Caco-2 (cell line): Measurements from ENCODE around the gene NXPH2. TPM values are rescaled to one million over a fixed set of nuclear protein-coding genes. Genes with fewer than 3 reads are reported as not detected.

Experiments
- BruUV-seq: library from RNA; stranded (reverse); fragments of 400-500 nt; replicated peaks from 2 replicates; lab custom pipeline; 2021; lab: Mats Ljungman, UMichigan
- CTCF ChIA-PET: fragments of 300-600 bp; sonication (Branson Sonifier 250); formaldehyde crosslinking; loops from one replicate; lab custom pipeline; 2022; ENCODE audit warnings: antibody characterized with exemption; lab: Charles Lee
- POLR2A ChIA-PET: fragments of 300-600 bp; sonication (Branson Sonifier 250); formaldehyde crosslinking; loops from one replicate; lab custom pipeline; 2022; ENCODE audit warnings: antibody characterized with exemption; lab: Charles Lee
- DNase-seq, 2 experiments: peaks; one replicate each; pipeline versions ENCODE4 v3.0.0 to v3.0.0-alpha.2; 2020 to 2022
- H3K27me3 ChIP-seq: replicated peaks from 2 replicates; pipeline ENCODE4 v1.6.0; 2011; ENCODE audit warnings: low read length; ENCODE audit not compliant: control insufficient read depth, insufficient read depth
- H3K36me3 ChIP-seq: 2 replicates; pipeline ENCODE4 v1.5.1; 2011; ENCODE audit warnings: low read length; ENCODE audit not compliant: control insufficient read depth, insufficient read depth
- H3K4me1 ChIP-seq: fragments of 250-450 bp; sonication (Bioruptor Pico); 2 replicates; pipeline ENCODE4 v1.5.1; 2020; ENCODE audit warnings: mild to moderate bottlenecking
- H3K4me3 ChIP-seq: 2 replicates; pipeline ENCODE4 v1.5.1; 2011; ENCODE audit warnings: low read depth, mild to moderate bottlenecking, control low read depth, low read length
- H3K9me3 ChIP-seq: fragments of 250-450 bp; sonication (Bioruptor Pico); 2 replicates; pipeline ENCODE4 v1.5.1; 2020; ENCODE audit warnings: mild to moderate bottlenecking, moderate library complexity
- H3K27ac Mint-ChIP-seq: one replicate; pipeline ENCODE4 v1.8.0; 2022; ENCODE audit warnings: mixed read lengths; ENCODE audit not compliant: unreplicated experiment
- H3K27me3 Mint-ChIP-seq: one replicate; pipeline ENCODE4 v1.8.0; 2022; ENCODE audit warnings: mixed read lengths; ENCODE audit not compliant: insufficient read depth, unreplicated experiment
- H3K36me3 Mint-ChIP-seq: one replicate; pipeline ENCODE4 v1.8.0; 2022; ENCODE audit warnings: mild to moderate bottlenecking, mixed read lengths; ENCODE audit not compliant: insufficient read depth, unreplicated experiment
- H3K4me1 Mint-ChIP-seq: one replicate; pipeline ENCODE4 v1.8.0; 2022; ENCODE audit warnings: low read depth, mixed read lengths; ENCODE audit not compliant: unreplicated experiment
- H3K4me3 Mint-ChIP-seq: one replicate; pipeline ENCODE4 v1.8.0; 2022; ENCODE audit warnings: mild to moderate bottlenecking, moderate library complexity, mixed read lengths; ENCODE audit not compliant: unreplicated experiment
- H3K9me3 Mint-ChIP-seq: one replicate; pipeline ENCODE4 v1.8.0; 2022; ENCODE audit warnings: mixed read lengths; ENCODE audit not compliant: unreplicated experiment
- CTCF ChIP-seq, 2 experiments: fragments of 200-600 bp in 1 of 2; IDR thresholded peaks; 1 replicate in 1 of 2; 2 replicates in 1 of 2; pipeline versions ENCODE4 v1.5.1 to v1.8.0; 2011 to 2022; ENCODE audit warnings: antibody characterized with exemption in 1 of 2, control low read depth in 1 of 2, inconsistent platforms in 1 of 2, low read depth in 1 of 2, low read length in 1 of 2, mild to moderate bottlenecking in 1 of 2, moderate library complexity in 1 of 2; ENCODE audit not compliant: insufficient read depth in 1 of 2, severe bottlenecking in 1 of 2, unreplicated experiment in 1 of 2
- intact Hi-C: fragments of 100-400 bp; cut with micrococcal nuclease; formaldehyde crosslinking; loops from one replicate; pipeline ENCODE4 v1.10.0; 2022; ENCODE audit not compliant: unreplicated experiment
- total RNA-seq: library from RNA; stranded (reverse); gene quantifications from 2 replicates; pipeline ENCODE4 v1.2.3, GENCODE V29; 2022

NXPH2 gene
- total RNA-seq, 1 experiment from 2014 or later: not detected

GRCh38 chr2:138637686-138638085 lies 142.5 kb downstream of the NXPH2 start:
- Histone ChIP-seq H3K27me3 (no peaks in the 10 kb centered on the region), H3K4me1 (no peaks in the 10 kb centered on the region), H3K4me3 (no peak overlapping the region), H3K9me3 (peaks cover 9% of the 10 kb centered on the region; the same call in 1 of the 2 replicates), H3K36me3 (no peaks in the 10 kb centered on the region)
- ChIA-PET CTCF (no interaction called here), POLR2A (no interaction called here)
- Mint-ChIP-seq H3K4me1 (no peaks in the 10 kb centered on the region), H3K27ac (no peak overlapping the region), H3K9me3 (peaks cover 7% of the 10 kb centered on the region), H3K4me3 (no peak overlapping the region), H3K36me3 (no peaks in the 10 kb centered on the region), H3K27me3 (no peaks in the 10 kb centered on the region)
- no peak for TF ChIP-seq CTCF (IDR thresholded peaks at IDR 0.05; ENCODE audit: insufficient read depth in 1 of 2, low read depth in 1 of 2, low read length in 1 of 2, severe bottlenecking in 1 of 2, unreplicated experiment in 1 of 2)
- intact Hi-C loops: no loop called here
- BruUV-seq: no TSS peak
- DNase-seq: peak in 1 of 2 experiments; percentile 23

GRCh38 chr2:138637061-138637460 lies 143.1 kb downstream of the NXPH2 start:
- no peak overlapping the region for H3K4me3 ChIP-seq
- Mint-ChIP-seq H3K27ac (no peak overlapping the region), H3K36me3 (no peaks in the 10 kb centered on the region), H3K4me1 (no peaks in the 10 kb centered on the region), H3K27me3 (no peaks in the 10 kb centered on the region), H3K4me3 (no peak overlapping the region), H3K9me3 (peaks cover under 1% of the 10 kb centered on the region)
- intact Hi-C loops: no loop called here
- TF ChIP-seq CTCF (IDR thresholded peaks at IDR 0.05; ENCODE audit: insufficient read depth in 1 of 2, low read depth in 1 of 2, low read length in 1 of 2, severe bottlenecking in 1 of 2, unreplicated experiment in 1 of 2): no peak
- BruUV-seq: no TSS peak
- ChIA-PET POLR2A (no interaction called here), CTCF (no interaction called here)
- peaks cover 9% of the 10 kb centered on the region; the same call in 1 of the 2 replicates for H3K9me3 ChIP-seq
- H3K4me1 ChIP-seq: no peaks in the 10 kb centered on the region
- no peak for DNase-seq
- H3K36me3 ChIP-seq: no peaks in the 10 kb centered on the region
- no peaks in the 10 kb centered on the region for H3K27me3 ChIP-seq

GRCh38 chr2:138633049-138633448 lies 147.1 kb downstream of the NXPH2 start:
- H3K4me1 ChIP-seq: no peaks in the 10 kb centered on the region
- Mint-ChIP-seq H3K4me1 (no peaks in the 10 kb centered on the region), H3K9me3 (no peaks in the 10 kb centered on the region), H3K36me3 (no peaks in the 10 kb centered on the region), H3K27me3 (no peaks in the 10 kb centered on the region), H3K27ac (no peak overlapping the region), H3K4me3 (no peak overlapping the region)
- ChIA-PET CTCF (no interaction called here), POLR2A (no interaction called here)
- H3K4me3 ChIP-seq: no peak overlapping the region
- DNase-seq: no peak
- peaks cover 9% of the 10 kb centered on the region; the same call in 1 of the 2 replicates for H3K9me3 ChIP-seq
- H3K27me3 ChIP-seq: no peaks in the 10 kb centered on the region
- no TSS peak for BruUV-seq
- no peak for TF ChIP-seq CTCF (IDR thresholded peaks at IDR 0.05; ENCODE audit: insufficient read depth in 1 of 2, low read depth in 1 of 2, low read length in 1 of 2, severe bottlenecking in 1 of 2, unreplicated experiment in 1 of 2)
- H3K36me3 ChIP-seq: no peaks in the 10 kb centered on the region
- intact Hi-C loops: no loop called here
